ENCODE measurements around the gene HPF1. TPM values are rescaled to one million over a fixed set of nuclear protein-coding genes. Genes with fewer than 3 reads are reported as not detected.

Gene HPF1
- total and polyA plus RNA-seq, 4 donors = 8.7 to 15.7 (median 13.0) TPM

- no peak overlapping the region for H3K27ac ChIP-seq (ENCODE audit: low read depth in 1 of 2, low read length in 2 of 2)
- TF ChIP-seq GABPA (IDR thresholded peaks at IDR 0.05 in 1 of 2, conservative IDR thresholded peaks at IDR 0.05 in 1 of 2) = no peak
- no peak for TF ChIP-seq FOXA1 (IDR thresholded peaks at IDR 0.05)
- no peak for TF ChIP-seq FOXA2 (IDR thresholded peaks at IDR 0.05)
- TF ChIP-seq HNF4G (IDR thresholded peaks at IDR 0.05) = no peak
- TF ChIP-seq JUND (IDR thresholded peaks at IDR 0.05) = no peak
- no peak for TF ChIP-seq ZBTB33 (IDR thresholded peaks at IDR 0.05)
- no peak for TF ChIP-seq YY1 (IDR thresholded peaks at IDR 0.05)
- TF ChIP-seq NR2F2 (IDR thresholded peaks at IDR 0.05) = no peak
- no peak for TF ChIP-seq EGR1 (IDR thresholded peaks at IDR 0.05; ENCODE audit: low read depth in 2 of 2)
- TF ChIP-seq HNF4A (conservative IDR thresholded peaks at IDR 0.05) = no peak
- TF ChIP-seq MAX (IDR thresholded peaks at IDR 0.05) = no peak
- no peak for TF ChIP-seq SP1 (IDR thresholded peaks at IDR 0.05)
- TF ChIP-seq, protein P1, sequence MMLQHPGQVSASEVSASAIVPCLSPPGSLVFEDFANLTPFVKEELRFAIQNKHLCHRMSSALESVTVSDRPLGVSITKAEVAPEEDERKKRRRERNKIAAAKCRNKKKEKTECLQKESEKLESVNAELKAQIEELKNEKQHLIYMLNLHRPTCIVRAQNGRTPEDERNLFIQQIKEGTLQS (IDR thresholded peaks at IDR 0.05) = no peak
- DNase-seq (ENCODE audit: low spot score) = no peak
- H3K9ac ChIP-seq (ENCODE audit: low read depth in 1 of 2, low read length in 2 of 2) = no peak overlapping the region
- H3K4me1 ChIP-seq (ENCODE audit: control insufficient read depth in 4 of 4, insufficient read depth in 4 of 4, low read length in 3 of 4) = no peaks in the 10 kb centered on the region
- no peaks in the 10 kb centered on the region for H3K36me3 ChIP-seq (ENCODE audit: control insufficient read depth in 4 of 4, insufficient read depth in 3 of 4, low read depth in 1 of 4, low read length in 3 of 4)
- H3K27me3 ChIP-seq (ENCODE audit: control insufficient read depth in 4 of 4, insufficient read depth in 4 of 4, low read length in 3 of 4) = no peaks in the 10 kb centered on the region
- no peak overlapping the region for H3K4me3 ChIP-seq (ENCODE audit: low read depth in 1 of 3, low read length in 3 of 3)
- H3K9me3 ChIP-seq (ENCODE audit: control insufficient read depth in 4 of 4, low read length in 3 of 4) = no peaks in the 10 kb centered on the region
- 90% methylated on average over 3 of the region's 3 CpGs for WGBS
Measured at GRCh38 chr4:169768385-169768784, 10.6 kb upstream of the HPF1 start.

DNA sequence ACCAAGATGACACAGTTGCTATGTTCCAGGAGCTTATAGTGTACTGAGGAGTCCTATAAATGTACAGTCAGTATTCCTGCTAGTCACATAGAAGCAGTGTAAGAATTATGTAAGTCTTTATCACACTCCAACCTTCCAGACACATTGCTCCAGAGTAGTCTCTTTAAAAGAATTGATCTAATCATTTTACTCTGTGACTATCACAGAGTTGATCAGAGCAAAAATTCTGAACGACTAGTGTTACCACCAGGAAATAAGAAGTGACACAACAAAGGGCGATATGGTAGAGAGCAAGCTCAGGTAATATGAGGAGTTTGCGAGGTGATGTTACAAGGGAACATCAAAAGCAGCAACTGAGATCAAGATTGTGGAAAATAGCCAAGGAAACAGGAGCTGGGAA, 9.0 kb upstream of the HPF1 start:
- Histone ChIP-seq H3K27me3 (ENCODE audit: control insufficient read depth in 4 of 4, insufficient read depth in 4 of 4, low read length in 3 of 4) (no peaks in the 10 kb centered on the region), H3K9me3 (ENCODE audit: control insufficient read depth in 4 of 4, low read length in 3 of 4) (no peaks in the 10 kb centered on the region), H3K27ac (ENCODE audit: low read depth in 1 of 2, low read length in 2 of 2) (no peak overlapping the region), H3K9ac (ENCODE audit: low read depth in 1 of 2, low read length in 2 of 2) (no peak overlapping the region), H3K36me3 (ENCODE audit: control insufficient read depth in 4 of 4, insufficient read depth in 3 of 4, low read depth in 1 of 4, low read length in 3 of 4) (no peaks in the 10 kb centered on the region), H3K4me1 (ENCODE audit: control insufficient read depth in 4 of 4, insufficient read depth in 4 of 4, low read length in 3 of 4) (no peaks in the 10 kb centered on the region), H3K4me3 (ENCODE audit: low read depth in 1 of 3, low read length in 3 of 3) (no peak overlapping the region)
- no peak for DNase-seq (ENCODE audit: low spot score)
- TF ChIP-seq SP1 (IDR thresholded peaks at IDR 0.05) (no peak), RXRA (IDR thresholded peaks at IDR 0.05) (no peak), ZBTB33 (IDR thresholded peaks at IDR 0.05) (no peak)
- TF ChIP-seq, protein P2, sequence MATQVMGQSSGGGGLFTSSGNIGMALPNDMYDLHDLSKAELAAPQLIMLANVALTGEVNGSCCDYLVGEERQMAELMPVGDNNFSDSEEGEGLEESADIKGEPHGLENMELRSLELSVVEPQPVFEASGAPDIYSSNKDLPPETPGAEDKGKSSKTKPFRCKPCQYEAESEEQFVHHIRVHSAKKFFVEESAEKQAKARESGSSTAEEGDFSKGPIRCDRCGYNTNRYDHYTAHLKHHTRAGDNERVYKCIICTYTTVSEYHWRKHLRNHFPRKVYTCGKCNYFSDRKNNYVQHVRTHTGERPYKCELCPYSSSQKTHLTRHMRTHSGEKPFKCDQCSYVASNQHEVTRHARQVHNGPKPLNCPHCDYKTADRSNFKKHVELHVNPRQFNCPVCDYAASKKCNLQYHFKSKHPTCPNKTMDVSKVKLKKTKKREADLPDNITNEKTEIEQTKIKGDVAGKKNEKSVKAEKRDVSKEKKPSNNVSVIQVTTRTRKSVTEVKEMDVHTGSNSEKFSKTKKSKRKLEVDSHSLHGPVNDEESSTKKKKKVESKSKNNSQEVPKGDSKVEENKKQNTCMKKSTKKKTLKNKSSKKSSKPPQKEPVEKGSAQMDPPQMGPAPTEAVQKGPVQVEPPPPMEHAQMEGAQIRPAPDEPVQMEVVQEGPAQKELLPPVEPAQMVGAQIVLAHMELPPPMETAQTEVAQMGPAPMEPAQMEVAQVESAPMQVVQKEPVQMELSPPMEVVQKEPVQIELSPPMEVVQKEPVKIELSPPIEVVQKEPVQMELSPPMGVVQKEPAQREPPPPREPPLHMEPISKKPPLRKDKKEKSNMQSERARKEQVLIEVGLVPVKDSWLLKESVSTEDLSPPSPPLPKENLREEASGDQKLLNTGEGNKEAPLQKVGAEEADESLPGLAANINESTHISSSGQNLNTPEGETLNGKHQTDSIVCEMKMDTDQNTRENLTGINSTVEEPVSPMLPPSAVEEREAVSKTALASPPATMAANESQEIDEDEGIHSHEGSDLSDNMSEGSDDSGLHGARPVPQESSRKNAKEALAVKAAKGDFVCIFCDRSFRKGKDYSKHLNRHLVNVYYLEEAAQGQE (IDR thresholded peaks at IDR 0.05) = no peak
- WGBS = 78% methylated on average over 3 of the region's 3 CpGs

All from liver (tissue), 9 donors.